GM18858 (cell line): Measurements from ENCODE around the gene HPSE.

Experiments
- ATAC-seq: cut with Tn5 transposase; IDR thresholded peaks from one replicate; pipeline ENCODE4 v1.9.1; 2021; ENCODE audit not compliant: unreplicated experiment

The HPSE gene

GRCh38 chr4:83251447-83251830, 83.2 kb downstream of the HPSE start:
- ATAC-seq = no peak

GRCh38 chr4:83250687-83251446, 83.8 kb downstream of the HPSE start:
- ATAC-seq = no peak

GRCh38 chr4:83248486-83248885, 86.2 kb downstream of the HPSE start:
- ATAC-seq = no peak

GRCh38 chr4:83247415-83248357, 87.0 kb downstream of the HPSE start:
- ATAC-seq = no peak
